K562 (cell line): ENCODE data around the gene NHLRC2. TPM values are rescaled to one million over a fixed set of nuclear protein-coding genes. Genes with fewer than 3 reads are reported as not detected.

Source experiments
- ATAC-seq: fragments of 200-7000 bp; cut with Tn5 transposase; 3 replicates; pipeline ENCODE4 v1.9.1; 2020; ENCODE audit warnings: moderate library complexity
- BruUV-seq: library from RNA; stranded (reverse); fragments of 400-500 nt; replicated peaks from 2 replicates; lab custom pipeline; 2021; lab: Mats Ljungman, UMichigan
- CTCF ChIA-PET: fragments of 300-600 bp; formaldehyde crosslinking; extraction: SDS; loops from one replicate; lab custom pipeline; 2021; ENCODE audit warnings: low intra/inter-chr PET ratio; lab: Yijun Ruan, JAX
- POLR2A ChIA-PET: fragments of 300-600, 350-650 bp; sonication (Branson Sonifier 250); formaldehyde crosslinking; extraction: SDS; loops from one replicate; lab custom pipeline; 2021; ENCODE audit warnings: antibody characterized with exemption, inconsistent platforms; lab: Yijun Ruan, JAX
- DNase-seq, 4 experiments: peaks; one replicate each; pipeline versions ENCODE4 v3.0.0 to v3.0.0-alpha.2; 2011 to 2018; ENCODE audit warnings: low spot score in 3 of 4, mixed read lengths in 3 of 4; ENCODE audit errors: extremely low read depth in 1 of 4
- FAIRE-seq: peaks from 2 replicates; lab custom pipeline; 2011; peaks lifted over from hg19 to GRCh38; lab: Jason Lieb, UNC
- H2AFZ ChIP-seq: 2 replicates; pipeline ENCODE4 v1.6.0; 2011; ENCODE audit warnings: low read depth, low read length, control low read depth, inconsistent platforms
- H3K27ac ChIP-seq: fragments of 200-600 bp; 3 replicates; pipeline ENCODE4 v1.8.0; 2011; ENCODE audit warnings: low read depth, mild to moderate bottlenecking, control low read depth, inconsistent platforms, low read length, moderate library complexity, mixed read lengths; ENCODE audit errors: extremely low read depth
- H3K27me3 ChIP-seq, 2 experiments: fragments of 300-600 bp in 1 of 2; 2 replicates in 1 of 2; 3 replicates in 1 of 2; pipeline versions ENCODE4 v1.6.0 to v1.8.0; 2011; ENCODE audit warnings: inconsistent platforms in 2 of 2, low read length in 2 of 2, mild to moderate bottlenecking in 1 of 2, mixed read lengths in 1 of 2, moderate library complexity in 1 of 2; ENCODE audit not compliant: control insufficient read depth in 2 of 2, insufficient read depth in 2 of 2
- H3K36me3 ChIP-seq: fragments of 300-600 bp; 3 replicates; pipeline ENCODE4 v1.8.0; 2011; ENCODE audit warnings: mild to moderate bottlenecking, low read length, inconsistent platforms; ENCODE audit not compliant: control insufficient read depth, insufficient read depth
- H3K4me1 ChIP-seq, 2 experiments: fragments of 200-600 bp in 1 of 2; replicated peaks in 1 of 2; 2 replicates in 1 of 2; 3 replicates in 1 of 2; pipeline versions ENCODE4 v1.5.1 to v1.8.0; 2011; ENCODE audit warnings: inconsistent platforms in 2 of 2, low read length in 2 of 2, mild to moderate bottlenecking in 1 of 2, mixed read lengths in 1 of 2, moderate library complexity in 1 of 2; ENCODE audit not compliant: control insufficient read depth in 2 of 2, insufficient read depth in 2 of 2
- H3K4me2 ChIP-seq: 2 replicates; pipeline ENCODE4 v1.6.1; 2011; ENCODE audit warnings: low read length, control low read depth, inconsistent platforms, mixed read lengths; ENCODE audit not compliant: insufficient read depth
- H3K4me3 ChIP-seq: fragments of 200-600 bp; sonication (generic), shearing (Covaris generic); 2 replicates; pipeline ENCODE4 v1.5.1; 2016; ENCODE audit warnings: control low read depth, inconsistent platforms
- H3K79me2 ChIP-seq: fragments of 200-600 bp; 3 replicates; pipeline ENCODE4 v1.8.0; 2011; ENCODE audit warnings: low read length, inconsistent platforms; ENCODE audit not compliant: control insufficient read depth, insufficient read depth
- H3K9ac ChIP-seq, 2 experiments: 2 replicates each; pipeline versions ENCODE4 v1.6.0 to v1.6.1; 2011; ENCODE audit warnings: low read depth in 2 of 2, low read length in 2 of 2, control low read depth in 1 of 2, inconsistent platforms in 1 of 2, mild to moderate bottlenecking in 1 of 2, mixed read lengths in 1 of 2; ENCODE audit not compliant: insufficient read depth in 1 of 2
- H3K9me1 ChIP-seq: one replicate; pipeline ENCODE4 v1.6.0; 2011; ENCODE audit warnings: inconsistent platforms, mild to moderate bottlenecking, low read length, moderate library complexity; ENCODE audit not compliant: control insufficient read depth, insufficient read depth
- H3K9me3 ChIP-seq: replicated peaks from 2 replicates; pipeline ENCODE4 v1.5.1; 2011; ENCODE audit warnings: low read depth, low read length, inconsistent platforms; ENCODE audit not compliant: control insufficient read depth, insufficient read depth
- H4K20me1 ChIP-seq: replicated peaks from 2 replicates; pipeline ENCODE4 v1.6.1; 2011; ENCODE audit warnings: low read length, inconsistent platforms, mixed read lengths; ENCODE audit not compliant: control insufficient read depth, insufficient read depth
- CEBPB ChIP-seq: fragments of 450-650 bp; IDR thresholded peaks from 2 replicates; pipeline ENCODE4 v1.6.1; 2016; ENCODE audit warnings: missing genetic modification characterization, missing compliant biosample characterization
- CEBPG ChIP-seq, 3 experiments: fragments of 200-800 bp in 1 of 3; sonication (Bioruptor generic) in 1 of 3; sonication (generic) in 1 of 3; formaldehyde crosslinking in 1 of 3; IDR thresholded peaks in 2 of 3; conservative IDR thresholded peaks in 1 of 3; 2 replicates each; pipeline versions ENCODE4 v1.6.1 to v1.8.0; 2016 to 2022; ENCODE audit warnings: missing compliant biosample characterization in 2 of 3, missing genetic modification characterization in 2 of 3, mild to moderate bottlenecking in 1 of 3, missing genetic modification reagents in 1 of 3
- TFE3 ChIP-seq: fragments of 450-650 bp; formaldehyde crosslinking; IDR thresholded peaks from 2 replicates; pipeline ENCODE4 v1.4.0; 2020; ENCODE audit warnings: mild to moderate bottlenecking, mixed read lengths
- ZNF551 ChIP-seq: fragments of 250-450 bp; sonication (Bioruptor Pico); IDR thresholded peaks from 2 replicates; pipeline ENCODE4 v1.5.0; 2021; ENCODE audit warnings: mild to moderate bottlenecking, moderate library complexity
- WGBS: fragments of 100-300 bp; shearing (Covaris generic); methylation state at CpG from one replicate; pipeline ENCODE4 v1.1.6; 2016; ENCODE audit warnings: low coverage, mixed read lengths; ENCODE audit not compliant: insufficient coverage; ENCODE audit errors: missing lambda C conversion rate; 5-methylcytosine and 5-hydroxymethylcytosine counted together
- in situ Hi-C: fragments of 300-500 bp; cut with MboI; formaldehyde crosslinking; loops from 4 replicates; pipeline ENCODE4 v1.15.0; 2018; ENCODE audit warnings: inconsistent platforms, mixed read lengths
- intact Hi-C: fragments of 100-400 bp; cut with micrococcal nuclease; formaldehyde crosslinking; loops from 2 replicates; pipeline ENCODE4 v1.14.2; 2022
- polyA plus RNA-seq, 8 experiments: library from polyadenylated mRNA; depleted of rRNA in 4 of 8; stranded (reverse) in 5 of 8; unstranded in 3 of 8; fragments of >200 nt; fragmentation: Nextera tagmentation in 2 of 8; fragmentation: Illumina TruSeq in 1 of 8; extraction: Ambion mirVana in 2 of 8; extraction: Trizol in 1 of 8; gene quantifications; 2 replicates each; pipeline versions ENCODE4 v1.2.1 to v1.2.3, GENCODE V29; 2011 to 2014; ENCODE audit warnings: inconsistent platforms in 1 of 8, missing spikeins in 1 of 8
- small RNA-seq: library from RNA; depleted of rRNA; stranded (forward); fragments of <200 nt; gene quantifications from one replicate; pipeline ENCODE3, GENCODE V24; 2014
- total RNA-seq, 7 experiments: library from RNA; depleted of rRNA in 6 of 7; stranded (reverse); fragments of >200 nt in 6 of 7; fragmentation: Illumina TruSeq in 2 of 7; extraction: Trizol in 2 of 7; gene quantifications; 2 replicates each; pipeline versions ENCODE4 v1.2.1 to v1.2.3, GENCODE V29; 2011 to 2021; ENCODE audit warnings: low replicate concordance in 1 of 7

The NHLRC2 gene
- total and polyA plus RNA-seq, 9 of the 15 experiments (the other 6 are each of a cell fraction or from before 2014, with no cell fraction given): 1.5 to 22.4 (median 10.3) TPM

GRCh38 chr10:113965683-113966082 lies 111.2 kb downstream of the NHLRC2 start:
- Histone ChIP-seq H3K4me1 (no peaks in the 10 kb centered on the region; a peak in 1 of 5 replicates), H3K27ac (no peak overlapping the region), H3K79me2 (no peaks in the 10 kb centered on the region), H3K9me1 (no peaks in the 10 kb centered on the region), H3K4me2 (no peak overlapping the region), H3K27me3 (peaks cover 10 to 15% of the 10 kb centered on the region in 2 experiments; a peak in 3 of 5 replicates), H3K4me3 (no peak overlapping the region), H4K20me1 (no peaks in the 10 kb centered on the region), H2AFZ (no peak overlapping the region), H3K36me3 (no peaks in the 10 kb centered on the region), H3K9me3 (no peaks in the 10 kb centered on the region), H3K9ac (no peak overlapping the region)
- peak; percentile 35; the same call in 1 of the 2 replicates for TF ChIP-seq CEBPB (tag)
- no peak for TF ChIP-seq TFE3 (CRISPR knock-in tag)
- no peak for TF ChIP-seq CEBPG (CRISPR knock-in tag; IDR thresholded peaks at IDR 0.05)
- TF ChIP-seq CEBPG (tag; conservative IDR thresholded peaks at IDR 0.05 in 1 of 2, IDR thresholded peaks at IDR 0.05 in 1 of 2): peak in 1 of 2 experiments; percentile 28; a peak in 1 of 4 replicates
- no peak for TF ChIP-seq ZNF551 (CRISPR knock-in tag)
- ChIA-PET CTCF (no interaction called here), POLR2A (interaction anchor here (1.1 kb wide), 1 partner anchor 110 kb away, joined by 3 read pairs; no protein-coding TSS in a partner anchor)
- no TSS peak for BruUV-seq
- WGBS: 0% methylated on average over 4 of the region's 5 CpGs
- DNase-seq (no peak), FAIRE-seq (no peak), ATAC-seq (no peak)
- in situ Hi-C loops: no loop called here
- intact Hi-C loops: no loop called here

Small RNAs within 50 kb of the gene (small RNA-seq; reads per million reads assigned to genes)
- gene RF00560: not detected

Other genes starting within 250 kb of the NHLRC2 start
- gene NRAP, start 190.6 kb upstream of the NHLRC2 start, total RNA-seq (2014; rRNA removed): not detected in 2 replicates
- gene NRAP, start 190.6 kb upstream of the NHLRC2 start, total RNA-seq (2014; rRNA removed; fragmentation: Illumina TruSeq; extraction: Trizol): not detected in 2 replicates
- not detected in 2 replicates for gene NRAP, start 190.6 kb upstream of the NHLRC2 start, total RNA-seq (2015; rRNA removed; fragmentation: Illumina TruSeq; extraction: Trizol)
- not detected in 2 replicates for gene NRAP, start 190.6 kb upstream of the NHLRC2 start, total RNA-seq (2021)
- gene NRAP, start 190.6 kb upstream of the NHLRC2 start, polyA plus RNA-seq (2011; rRNA removed): not detected in 2 replicates
- not detected in 2 replicates for gene NRAP, start 190.6 kb upstream of the NHLRC2 start, polyA plus RNA-seq (2014; fragmentation: Illumina TruSeq; extraction: Trizol)
- not detected for gene NRAP, start 190.6 kb upstream of the NHLRC2 start, polyA plus RNA-seq (2014; fragmentation: Nextera tagmentation; extraction: Ambion mirVana)
- gene NRAP, start 190.6 kb upstream of the NHLRC2 start, polyA plus RNA-seq (2014; rRNA removed): not detected in 2 replicates
- gene CASP7, start 174.7 kb upstream of the NHLRC2 start, total RNA-seq (2014; rRNA removed): 8.7 and 12.3 TPM in 2 replicates
- gene CASP7, start 174.7 kb upstream of the NHLRC2 start, total RNA-seq (2014; rRNA removed; fragmentation: Illumina TruSeq; extraction: Trizol): 13.8 and 16.3 TPM in 2 replicates
- gene CASP7, start 174.7 kb upstream of the NHLRC2 start, total RNA-seq (2015; rRNA removed; fragmentation: Illumina TruSeq; extraction: Trizol): 21.5 and 23.3 TPM in 2 replicates
- gene CASP7, start 174.7 kb upstream of the NHLRC2 start, total RNA-seq (2021): 9.0 and 9.2 TPM in 2 replicates
- gene CASP7, start 174.7 kb upstream of the NHLRC2 start, polyA plus RNA-seq (2011; rRNA removed): 1.4 and 2.2 TPM in 2 replicates
- 11.2 and 11.8 TPM in 2 replicates for gene CASP7, start 174.7 kb upstream of the NHLRC2 start, polyA plus RNA-seq (2014; fragmentation: Illumina TruSeq; extraction: Trizol)
- 10 to 100 TPM in 1 of 2 experiments, 1 to 10 TPM in 1; 8.1 to 13.8 TPM for gene CASP7, start 174.7 kb upstream of the NHLRC2 start, polyA plus RNA-seq (2014; fragmentation: Nextera tagmentation; extraction: Ambion mirVana)
- 8.9 TPM in 2 replicates for gene CASP7, start 174.7 kb upstream of the NHLRC2 start, polyA plus RNA-seq (2014; rRNA removed)
- not detected in 2 replicates for gene PLEKHS1, start 103.0 kb upstream of the NHLRC2 start, total RNA-seq (2014; rRNA removed)
- not detected in 2 replicates for gene PLEKHS1, start 103.0 kb upstream of the NHLRC2 start, total RNA-seq (2014; rRNA removed; fragmentation: Illumina TruSeq; extraction: Trizol)
- gene PLEKHS1, start 103.0 kb upstream of the NHLRC2 start, total RNA-seq (2015; rRNA removed; fragmentation: Illumina TruSeq; extraction: Trizol): not detected in 2 replicates
- gene PLEKHS1, start 103.0 kb upstream of the NHLRC2 start, total RNA-seq (2021): not detected in 2 replicates
- not detected in 2 replicates for gene PLEKHS1, start 103.0 kb upstream of the NHLRC2 start, polyA plus RNA-seq (2011; rRNA removed)
- not detected in 2 replicates for gene PLEKHS1, start 103.0 kb upstream of the NHLRC2 start, polyA plus RNA-seq (2014; fragmentation: Illumina TruSeq; extraction: Trizol)
- gene PLEKHS1, start 103.0 kb upstream of the NHLRC2 start, polyA plus RNA-seq (2014; fragmentation: Nextera tagmentation; extraction: Ambion mirVana): not detected
- gene PLEKHS1, start 103.0 kb upstream of the NHLRC2 start, polyA plus RNA-seq (2014; rRNA removed): not detected in 2 replicates
- gene DCLRE1A, start 579 bp upstream of the NHLRC2 start, total RNA-seq (2014; rRNA removed): 10.9 and 11.9 TPM in 2 replicates
- gene DCLRE1A, start 579 bp upstream of the NHLRC2 start, total RNA-seq (2014; rRNA removed; fragmentation: Illumina TruSeq; extraction: Trizol): 24.1 and 26.7 TPM in 2 replicates
- gene DCLRE1A, start 579 bp upstream of the NHLRC2 start, total RNA-seq (2015; rRNA removed; fragmentation: Illumina TruSeq; extraction: Trizol): 17.9 and 20.2 TPM in 2 replicates
- gene DCLRE1A, start 579 bp upstream of the NHLRC2 start, total RNA-seq (2021): 13.0 and 13.8 TPM in 2 replicates
- gene DCLRE1A, start 579 bp upstream of the NHLRC2 start, polyA plus RNA-seq (2011; rRNA removed): 21.5 and 25.5 TPM in 2 replicates
- gene DCLRE1A, start 579 bp upstream of the NHLRC2 start, polyA plus RNA-seq (2014; fragmentation: Illumina TruSeq; extraction: Trizol): 16.4 and 20.1 TPM in 2 replicates
- gene DCLRE1A, start 579 bp upstream of the NHLRC2 start, polyA plus RNA-seq (2014; fragmentation: Nextera tagmentation; extraction: Ambion mirVana): 10 to 100 TPM in 1 of 2 experiments, 1 to 10 TPM in 1; 8.5 to 15.5 TPM
- 12.7 and 13.3 TPM in 2 replicates for gene DCLRE1A, start 579 bp upstream of the NHLRC2 start, polyA plus RNA-seq (2014; rRNA removed)
- 0.09 and 0.12 TPM in 2 replicates for gene ADRB1, start 189.2 kb downstream of the NHLRC2 start, total RNA-seq (2014; rRNA removed)
- 0.06 TPM in 1 of 2 replicates, not detected in the other for gene ADRB1, start 189.2 kb downstream of the NHLRC2 start, total RNA-seq (2014; rRNA removed; fragmentation: Illumina TruSeq; extraction: Trizol)
- not detected in 2 replicates for gene ADRB1, start 189.2 kb downstream of the NHLRC2 start, total RNA-seq (2015; rRNA removed; fragmentation: Illumina TruSeq; extraction: Trizol)
- 0.07 and 0.11 TPM in 2 replicates for gene ADRB1, start 189.2 kb downstream of the NHLRC2 start, total RNA-seq (2021)
- gene ADRB1, start 189.2 kb downstream of the NHLRC2 start, polyA plus RNA-seq (2011; rRNA removed): 0.07 TPM in 1 of 2 replicates, not detected in the other
- gene ADRB1, start 189.2 kb downstream of the NHLRC2 start, polyA plus RNA-seq (2014; fragmentation: Illumina TruSeq; extraction: Trizol): not detected in 2 replicates
- gene ADRB1, start 189.2 kb downstream of the NHLRC2 start, polyA plus RNA-seq (2014; fragmentation: Nextera tagmentation; extraction: Ambion mirVana): under 1 TPM in 1 of 2 experiments, not detected in 1; 0.07 TPM
- not detected in 2 replicates for gene ADRB1, start 189.2 kb downstream of the NHLRC2 start, polyA plus RNA-seq (2014; rRNA removed)